ENCODE measurements around the gene COPS3.
A peak's percentile ranks its signal among the peaks of the same experiment; 100 is the strongest.
"Not testable (repeated sequence)": the region's sequence is repeated elsewhere in the genome, so short reads cannot be mapped to it uniquely, and the experiment has no call there.

Gene COPS3

DNA sequence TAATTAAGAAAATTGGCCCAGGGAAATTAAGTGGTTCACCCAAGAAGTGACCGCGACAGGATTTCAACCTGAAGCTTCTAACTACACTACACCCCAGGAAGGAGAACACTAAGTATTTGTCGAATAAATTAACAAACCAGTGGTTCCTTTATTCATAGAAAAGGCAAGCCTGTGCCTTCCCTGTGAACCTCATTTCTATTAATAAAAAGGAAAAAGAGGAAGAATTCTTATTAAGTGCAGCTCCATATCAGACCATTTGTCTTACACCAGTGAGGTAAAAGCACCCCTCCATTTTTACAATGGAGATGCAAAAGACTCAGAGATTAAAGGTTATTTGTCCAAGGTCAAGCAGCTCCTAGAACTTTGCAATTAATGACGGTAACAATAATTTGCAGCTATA is 1.7 kb downstream of the COPS3 start:
- no peak for TF ChIP-seq CTCF (IDR thresholded peaks at IDR 0.05)
- Histone ChIP-seq H3K27me3 (no peaks in the 10 kb centered on the region), H3K4me3 (ENCODE audit: low read depth in 1 of 2, low read length in 1 of 2) (peak overlapping the region in 1 of 2 experiments; percentile 86), H3K4me1 (ENCODE audit: control insufficient read depth in 1 of 2, insufficient read depth in 1 of 2, low read depth in 1 of 2, low read length in 1 of 2) (peaks cover 59 to 75% of the 10 kb centered on the region in 2 experiments), H3K27ac (no peak overlapping the region), H3K36me3 (no peaks in the 10 kb centered on the region), H3K9me3 (no peaks in the 10 kb centered on the region)

DNA sequence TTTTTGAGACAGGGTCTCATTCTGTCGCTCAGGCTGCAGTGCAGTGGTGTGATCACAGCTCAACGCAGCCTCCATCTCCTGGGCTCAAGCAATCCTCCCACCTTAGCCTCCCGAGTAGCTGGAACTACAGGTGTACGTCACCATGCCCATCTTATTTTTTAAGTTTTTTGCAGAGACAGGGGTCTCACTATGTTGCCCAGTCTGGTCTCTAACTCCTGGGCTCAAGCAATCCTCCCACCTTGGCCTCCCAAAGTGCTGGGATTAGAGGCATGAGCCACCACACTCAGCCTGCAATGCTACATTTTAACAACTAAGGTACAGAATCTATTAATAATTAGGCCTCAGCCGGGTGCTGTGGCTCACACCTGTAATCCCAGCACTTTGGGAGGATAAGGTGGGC is 3.6 kb downstream of the COPS3 start:
- not testable (repeated sequence) for H3K36me3 ChIP-seq; H3K27me3 ChIP-seq; H3K4me3 ChIP-seq (ENCODE audit: low read depth in 1 of 2, low read length in 1 of 2); H3K9me3 ChIP-seq
- peak overlapping the region; percentile 88 for H3K27ac ChIP-seq
- peaks cover 59 to 67% of the 10 kb centered on the region in 2 experiments for H3K4me1 ChIP-seq (ENCODE audit: control insufficient read depth in 1 of 2, insufficient read depth in 1 of 2, low read depth in 1 of 2, low read length in 1 of 2)

DNA sequence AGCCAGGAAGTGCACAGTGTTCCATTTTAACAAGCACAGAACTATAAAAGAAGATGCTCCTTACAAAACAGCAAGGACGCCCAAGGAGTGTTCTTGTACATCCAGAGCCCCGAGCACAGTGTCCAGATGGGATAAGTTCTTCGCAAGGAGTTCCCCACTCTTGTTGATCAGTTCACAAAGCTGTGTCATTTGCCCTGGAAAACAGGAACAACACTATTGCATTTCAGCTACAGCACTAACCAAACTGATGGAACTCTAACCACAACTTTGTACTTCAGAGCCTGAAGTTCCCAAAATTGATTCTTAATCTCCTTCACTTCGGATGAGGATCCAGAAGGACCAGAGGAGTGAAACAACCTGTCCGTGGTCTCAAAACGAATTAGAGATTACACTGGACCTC is 5.1 kb downstream of the COPS3 start:
- Histone ChIP-seq H3K4me1 (ENCODE audit: control insufficient read depth in 1 of 2, insufficient read depth in 1 of 2, low read depth in 1 of 2, low read length in 1 of 2) (peaks cover 47 to 58% of the 10 kb centered on the region in 2 experiments), H3K4me3 (ENCODE audit: low read depth in 1 of 2, low read length in 1 of 2) (peak overlapping the region; percentile 29 to 56), H3K9me3 (no peaks in the 10 kb centered on the region), H3K36me3 (peaks cover 4% of the 10 kb centered on the region), H3K27me3 (no peaks in the 10 kb centered on the region), H3K27ac (peak overlapping the region; percentile 88)
- TF ChIP-seq CTCF (IDR thresholded peaks at IDR 0.05): no peak

GRCh38 chr17:17269926-17270773 is 10.9 kb downstream of the COPS3 start:
- peak overlapping the region; percentile 73 for H3K27ac ChIP-seq
- H3K4me3 ChIP-seq (ENCODE audit: low read depth in 1 of 2, low read length in 1 of 2): no peak overlapping the region
- H3K9me3 ChIP-seq: no peaks in the 10 kb centered on the region
- H3K27me3 ChIP-seq: no peaks in the 10 kb centered on the region
- peak; percentile 35 for TF ChIP-seq CTCF (IDR thresholded peaks at IDR 0.05)
- H3K4me1 ChIP-seq (ENCODE audit: control insufficient read depth in 1 of 2, insufficient read depth in 1 of 2, low read depth in 1 of 2, low read length in 1 of 2): peaks cover 19 to 34% of the 10 kb centered on the region in 2 experiments
- H3K36me3 ChIP-seq: peaks cover 39% of the 10 kb centered on the region

DNA sequence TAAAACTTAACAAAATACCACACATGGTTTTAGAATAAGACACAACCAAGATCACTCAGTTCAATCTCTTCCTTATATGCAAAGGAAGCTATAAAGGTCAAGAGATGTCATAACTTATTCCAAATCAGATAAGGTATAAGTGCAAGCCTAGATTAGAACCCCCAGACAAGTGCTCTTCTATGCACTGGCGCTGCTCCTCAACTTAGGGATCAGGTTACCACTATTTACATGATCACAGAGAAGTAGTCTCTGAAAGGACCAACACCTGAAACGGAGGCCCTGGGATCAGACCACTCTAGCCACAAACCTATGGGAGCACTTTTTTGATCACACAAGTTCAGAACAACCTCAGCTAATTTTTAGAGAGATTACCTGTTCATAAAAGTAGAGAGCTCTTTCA is 16.6 kb downstream of the COPS3 start:
- Histone ChIP-seq H3K9me3 (no peaks in the 10 kb centered on the region), H3K4me3 (ENCODE audit: low read depth in 1 of 2, low read length in 1 of 2) (no peak overlapping the region), H3K36me3 (peaks cover 80% of the 10 kb centered on the region), H3K4me1 (ENCODE audit: control insufficient read depth in 1 of 2, insufficient read depth in 1 of 2, low read depth in 1 of 2, low read length in 1 of 2) (peaks cover 8 to 15% of the 10 kb centered on the region in 2 experiments), H3K27me3 (no peaks in the 10 kb centered on the region), H3K27ac (no peak overlapping the region)
- no peak for TF ChIP-seq CTCF (IDR thresholded peaks at IDR 0.05)

DNA sequence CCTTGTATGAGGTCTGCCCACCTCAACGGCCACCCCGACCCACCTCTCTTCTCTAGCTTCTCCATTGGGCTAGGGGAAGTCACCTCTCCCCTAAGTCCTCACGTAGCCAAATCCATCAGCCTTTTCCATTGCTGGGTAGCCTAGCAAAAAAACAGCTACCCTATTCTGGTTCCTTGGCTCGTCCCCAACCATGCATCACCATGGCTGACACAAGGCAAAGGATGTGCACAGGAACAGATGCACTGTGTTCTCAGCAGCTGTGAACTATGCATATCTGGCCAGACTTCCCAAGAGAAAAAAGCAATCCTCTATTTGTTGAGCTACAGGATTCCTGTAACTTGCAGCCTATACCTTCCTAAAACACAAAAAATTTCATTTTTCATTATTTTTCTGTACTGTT is 22.0 kb downstream of the COPS3 start:
- peaks cover 5 to 8% of the 10 kb centered on the region in 2 experiments for H3K4me1 ChIP-seq (ENCODE audit: control insufficient read depth in 1 of 2, insufficient read depth in 1 of 2, low read depth in 1 of 2, low read length in 1 of 2)

More for the DNA sequence above, 22.0 kb downstream of the COPS3 start:
- H3K36me3 ChIP-seq: peaks cover 59% of the 10 kb centered on the region
- H3K4me3 ChIP-seq (ENCODE audit: low read depth in 1 of 2, low read length in 1 of 2): no peak overlapping the region
- no peak overlapping the region for H3K27ac ChIP-seq
- no peaks in the 10 kb centered on the region for H3K27me3 ChIP-seq
- H3K9me3 ChIP-seq: no peaks in the 10 kb centered on the region
- TF ChIP-seq CTCF (IDR thresholded peaks at IDR 0.05): no peak
